Pancreas (tissue), 10 donors: ENCODE measurements around the gene MEIS3. TPM values are rescaled to one million over a fixed set of nuclear protein-coding genes. Genes with fewer than 3 reads are reported as not detected.

ENCODE experiments used
- ATAC-seq, 4 donors: fragments of 200-7000 bp; cut with Tn5 transposase; one replicate each; pipeline versions ENCODE4 v1.8.0 to v1.9.1; 2020; ENCODE audit warnings: mild to moderate bottlenecking in 4 of 4, moderate library complexity in 4 of 4
- DNase-seq, 6 donors: peaks; one replicate each; pipeline ENCODE4 v3.0.0-alpha.2; 2020
- FAIRE-seq: peaks from 2 replicates; lab custom pipeline; 2012; peaks lifted over from hg19 to GRCh38; lab: Jason Lieb, UNC
- H3K27ac ChIP-seq, 4 donors: fragments of 200-600 bp; sonication (generic); 1 replicate in 3 of 4; 2 replicates in 1 of 4; pipeline versions ENCODE4 v1.5.0 to v1.8.0; 2020
- H3K27me3 ChIP-seq, 4 donors: fragments of 200-600 bp; one replicate each; pipeline ENCODE4 v1.8.0; 2021
- H3K36me3 ChIP-seq, 3 donors: fragments of 200-600 bp; sonication (generic) in 1 of 3; one replicate each; pipeline versions ENCODE4 v1.5.0 to v1.8.0; 2020 to 2021
- H3K4me1 ChIP-seq, 3 donors: fragments of 200-600 bp; one replicate each; pipeline ENCODE4 v1.8.0; 2021
- H3K4me3 ChIP-seq, 4 donors: fragments of 200-600 bp; sonication (generic) in 2 of 4; one replicate each; pipeline versions ENCODE4 v1.5.0 to v1.8.0; 2020 to 2021
- H3K9me3 ChIP-seq, 4 donors: fragments of 200-600 bp; one replicate each; pipeline ENCODE4 v1.8.0; 2021
- WGBS, 2 donors: extraction: QIAGEN DNeasy Blood & Tissue Kit; methylation state at CpG; one replicate each; pipeline ENCODE4 v1.1.7; 2013; 5-methylcytosine and 5-hydroxymethylcytosine counted together
- intact Hi-C, 3 donors: fragments of 100-400 bp; cut with DNase I; formaldehyde crosslinking; loops; one replicate each; pipeline versions ENCODE4 v1.11.1 to v1.14.2; 2022
- polyA plus RNA-seq, 2 donors: library from polyadenylated mRNA; stranded (reverse); fragments of 200-250 nt; gene quantifications; one replicate each; pipeline ENCODE4 v1.2.3, GENCODE V29; 2013
- total RNA-seq, 6 donors: library from RNA; stranded (reverse); fragmentation: NEBNext Ultra II Directional in 4 of 6; extraction: Animal tissue kit (Norgen Biotek cat#: 25700) in 4 of 6; gene quantifications; one replicate each; pipeline versions ENCODE4 v1.2.1 to v1.2.4, GENCODE V29; 2021 to 2023
- TF ChIP-seq, protein P1 (sequence below), 4 donors: fragments of 200-600 bp; sonication (generic) in 3 of 4; IDR thresholded peaks; one replicate each; pipeline versions ENCODE4 v1.5.0 to v1.8.0; 2021; ENCODE audit warnings: antibody characterized with exemption in 4 of 4
- donor health status: healthy with polysubstance abuse.
- donor health status: DM: no; HTN: no; CAD: no; lungs with moderate emphysema.
- donor health status: DM: no; HTN: no; CAD: no.
- donor health status: control.
- donor health status: control.
- donor health status: Bipolar disorder and iron deficiency.
- donor health status: DM: yes; HTN: yes; CAD: no.
- donor health status: DM: no; HTN: no; CAD: no.
- donor health status: DM: no; HTN: no; CAD: no.
- donor health status: DM: yes; HTN: yes; CAD: no.

MEIS3 gene
- total and polyA plus RNA-seq, 8 donors = 0.91 to 28.5 (median 3.0) TPM

DNA sequence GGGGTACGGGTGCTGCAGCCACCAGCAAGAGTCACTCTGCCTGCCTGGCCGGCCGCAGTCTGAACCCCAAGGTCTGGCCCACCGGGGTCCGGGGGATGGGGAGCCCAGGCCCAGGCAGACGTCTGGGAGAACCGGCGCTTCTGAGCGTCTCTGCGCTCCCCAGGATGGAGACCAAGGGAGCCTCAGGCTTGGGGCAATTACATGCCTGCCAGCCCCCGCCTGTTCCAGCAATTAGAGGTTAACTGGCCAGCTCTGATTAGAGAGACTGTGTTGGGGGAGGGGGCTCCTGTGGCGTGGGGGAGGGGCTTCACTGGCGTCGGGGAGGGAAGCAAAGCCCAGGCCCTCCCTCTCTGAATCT is 11.9 kb downstream of the MEIS3 start:
- Histone ChIP-seq H3K9me3 (no peaks in the 10 kb centered on the region), H3K36me3 (no peaks in the 10 kb centered on the region), H3K4me3 (no peak overlapping the region), H3K27ac (no peak overlapping the region), H3K4me1 (no peaks in the 10 kb centered on the region), H3K27me3 (no peaks in the 10 kb centered on the region)
- intact Hi-C loops = no loop called here
- peak in 1 of 6 donors; percentile 77 for DNase-seq
- no peak for FAIRE-seq
- TF ChIP-seq, protein P1, sequence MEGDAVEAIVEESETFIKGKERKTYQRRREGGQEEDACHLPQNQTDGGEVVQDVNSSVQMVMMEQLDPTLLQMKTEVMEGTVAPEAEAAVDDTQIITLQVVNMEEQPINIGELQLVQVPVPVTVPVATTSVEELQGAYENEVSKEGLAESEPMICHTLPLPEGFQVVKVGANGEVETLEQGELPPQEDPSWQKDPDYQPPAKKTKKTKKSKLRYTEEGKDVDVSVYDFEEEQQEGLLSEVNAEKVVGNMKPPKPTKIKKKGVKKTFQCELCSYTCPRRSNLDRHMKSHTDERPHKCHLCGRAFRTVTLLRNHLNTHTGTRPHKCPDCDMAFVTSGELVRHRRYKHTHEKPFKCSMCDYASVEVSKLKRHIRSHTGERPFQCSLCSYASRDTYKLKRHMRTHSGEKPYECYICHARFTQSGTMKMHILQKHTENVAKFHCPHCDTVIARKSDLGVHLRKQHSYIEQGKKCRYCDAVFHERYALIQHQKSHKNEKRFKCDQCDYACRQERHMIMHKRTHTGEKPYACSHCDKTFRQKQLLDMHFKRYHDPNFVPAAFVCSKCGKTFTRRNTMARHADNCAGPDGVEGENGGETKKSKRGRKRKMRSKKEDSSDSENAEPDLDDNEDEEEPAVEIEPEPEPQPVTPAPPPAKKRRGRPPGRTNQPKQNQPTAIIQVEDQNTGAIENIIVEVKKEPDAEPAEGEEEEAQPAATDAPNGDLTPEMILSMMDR (IDR thresholded peaks at IDR 0.05) = no peak
- WGBS, 2 donors = 17% methylated on average over 14 of the region's 14 CpGs
- no peak for ATAC-seq

DNA sequence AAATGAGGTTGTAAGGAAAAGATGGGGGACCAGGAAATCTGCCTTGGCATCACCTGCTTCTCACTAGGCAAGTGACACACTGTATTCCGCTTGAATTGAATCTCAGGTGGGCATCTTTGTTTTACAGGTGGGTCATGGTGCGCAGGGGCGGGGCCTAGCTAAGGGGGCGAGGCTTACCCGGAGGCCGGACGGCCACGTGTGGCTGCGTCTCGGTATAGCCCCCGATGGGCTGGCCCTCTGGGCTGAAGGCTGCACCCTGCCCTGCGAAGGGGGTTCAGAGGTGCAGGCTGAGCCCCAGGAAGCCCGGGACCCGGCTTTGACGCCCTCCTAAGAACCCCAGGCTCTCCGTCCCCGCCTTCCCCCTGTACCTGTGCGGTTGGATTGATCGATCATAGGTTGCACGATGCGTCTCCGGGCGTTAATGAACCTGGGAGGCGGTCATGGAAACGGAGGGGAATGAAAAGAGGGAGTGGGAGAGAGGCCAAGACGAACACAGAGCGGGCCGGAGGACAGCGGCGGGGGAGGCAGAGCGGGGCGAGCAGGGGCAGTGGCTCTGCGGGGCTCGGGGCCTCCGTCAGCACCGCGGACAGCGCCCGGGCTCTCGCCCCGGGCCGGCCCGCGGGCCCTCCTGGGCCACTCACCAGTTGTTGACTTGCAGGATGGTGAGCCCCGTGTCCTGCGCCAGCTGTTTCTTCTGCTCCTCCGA is 12.5 kb downstream of the MEIS3 start:
- peak; percentile 60 to 88 (median 74) for ATAC-seq
- no peak overlapping the region for H3K4me3 ChIP-seq
- intact Hi-C loops = no loop called here
- DNase-seq = no peak
- H3K9me3 ChIP-seq = no peaks in the 10 kb centered on the region
- no peaks in the 10 kb centered on the region for H3K4me1 ChIP-seq
- TF ChIP-seq, protein P1 (IDR thresholded peaks at IDR 0.05) = no peak
- H3K27me3 ChIP-seq = no peaks in the 10 kb centered on the region
- no peak overlapping the region for H3K27ac ChIP-seq
- H3K36me3 ChIP-seq = no peaks in the 10 kb centered on the region
- FAIRE-seq = no peak
- 14 to 16% methylated on average over 39 to 47 of the region's 47 CpGs for WGBS, 2 donors

DNA sequence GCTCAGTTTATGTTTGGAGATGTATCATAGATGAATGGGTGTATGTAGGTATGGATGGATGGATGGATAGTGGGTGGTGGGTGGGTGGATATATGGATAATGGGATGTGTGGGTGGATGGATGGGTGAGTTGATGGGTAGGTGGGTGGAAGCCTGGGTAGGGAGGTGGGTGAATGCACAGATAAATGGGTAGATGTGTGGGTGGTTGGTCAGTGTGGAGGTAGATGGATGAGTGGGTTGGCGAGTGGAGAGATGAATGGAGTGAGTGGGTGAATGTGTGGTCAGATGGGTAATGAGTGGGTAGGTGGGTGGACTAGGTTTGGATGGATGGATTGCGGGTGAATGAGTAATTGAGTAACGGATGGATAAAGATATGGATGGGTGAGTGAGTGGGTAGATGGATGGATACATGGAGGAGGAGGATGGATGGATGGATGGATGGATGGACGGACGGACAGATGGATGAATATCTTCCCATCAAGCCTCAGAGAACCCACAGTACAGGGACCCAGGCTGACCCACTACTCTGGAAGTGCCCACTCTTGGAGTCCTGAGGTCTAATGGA is 13.4 kb downstream of the MEIS3 start:
- Histone ChIP-seq H3K27me3 (no peaks in the 10 kb centered on the region), H3K4me3 (no peak overlapping the region), H3K9me3 (no peaks in the 10 kb centered on the region), H3K27ac (no peak overlapping the region), H3K4me1 (no peaks in the 10 kb centered on the region), H3K36me3 (no peaks in the 10 kb centered on the region)
- WGBS, 2 donors = 77 to 94% methylated on average over 5 of the region's 5 CpGs
- ATAC-seq (no peak), FAIRE-seq (no peak), DNase-seq (no peak)
- TF ChIP-seq, protein P1 (IDR thresholded peaks at IDR 0.05) = no peak
- intact Hi-C loops = no loop called here

- Histone ChIP-seq H3K27ac (no peak overlapping the region), H3K9me3 (no peaks in the 10 kb centered on the region), H3K36me3 (no peaks in the 10 kb centered on the region), H3K4me1 (no peaks in the 10 kb centered on the region), H3K27me3 (no peaks in the 10 kb centered on the region), H3K4me3 (no peak overlapping the region)
- DNase-seq (no peak), FAIRE-seq (no peak), ATAC-seq (no peak)
- WGBS, 2 donors = 79 to 82% methylated on average over 4 of the region's 4 CpGs
- intact Hi-C loops = no loop called here
- TF ChIP-seq, protein P1 (IDR thresholded peaks at IDR 0.05) = no peak
Measured at GRCh38 chr19:47405197-47405550, 14.2 kb downstream of the MEIS3 start.
